DMS114 treated with DMSO at 0.1 percent for 48 hours (cell line): Measurements from ENCODE around the gene FAM120C.
A peak's percentile ranks its signal among the peaks of the same experiment; 100 is the strongest.

Source experiments
- DNase-seq: peaks from one replicate; lab custom pipeline; 2025; ENCODE audit not compliant: unreplicated experiment; lab: John Stamatoyannopoulos, UW

The FAM120C gene

DNA sequence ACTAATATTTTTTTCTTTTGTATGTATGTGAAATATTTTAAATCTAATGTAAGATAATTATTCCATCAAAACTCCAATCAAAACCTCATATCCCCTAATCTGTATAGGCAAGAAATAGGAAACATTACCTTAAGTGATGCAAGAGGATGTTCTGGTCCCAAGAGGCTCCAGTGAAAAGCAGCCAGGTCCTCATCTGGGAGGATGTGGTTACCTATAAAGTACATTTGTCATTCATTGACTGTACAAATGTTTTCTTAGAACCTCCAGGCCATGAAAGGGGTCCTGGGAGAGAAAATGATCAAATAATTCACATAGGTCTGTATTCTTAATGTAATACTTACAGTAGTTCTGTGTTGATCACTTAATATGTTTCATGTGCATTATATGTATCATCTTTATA lies 25.5 kb downstream of the FAM120C start:
- no peak for DNase-seq

DNA sequence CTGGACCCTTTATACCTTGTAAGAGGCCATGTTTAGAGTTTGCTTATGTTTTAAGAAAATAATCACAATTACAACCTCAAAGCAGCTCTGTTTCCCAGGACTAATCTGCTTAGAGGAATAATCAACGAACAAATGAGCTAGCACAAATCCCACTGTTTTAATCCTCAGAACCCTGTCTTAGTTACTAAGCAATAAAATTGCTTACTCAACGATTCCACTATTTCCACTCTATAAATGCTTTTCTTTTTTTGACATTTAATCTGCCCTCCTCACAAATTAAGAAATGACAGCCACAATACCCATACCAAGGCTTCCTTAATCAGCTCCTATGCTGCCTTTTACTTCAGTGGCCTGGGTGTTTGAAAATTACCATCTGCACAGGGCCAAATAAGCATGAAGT lies 48.8 kb downstream of the FAM120C start:
- no peak for DNase-seq

DNA sequence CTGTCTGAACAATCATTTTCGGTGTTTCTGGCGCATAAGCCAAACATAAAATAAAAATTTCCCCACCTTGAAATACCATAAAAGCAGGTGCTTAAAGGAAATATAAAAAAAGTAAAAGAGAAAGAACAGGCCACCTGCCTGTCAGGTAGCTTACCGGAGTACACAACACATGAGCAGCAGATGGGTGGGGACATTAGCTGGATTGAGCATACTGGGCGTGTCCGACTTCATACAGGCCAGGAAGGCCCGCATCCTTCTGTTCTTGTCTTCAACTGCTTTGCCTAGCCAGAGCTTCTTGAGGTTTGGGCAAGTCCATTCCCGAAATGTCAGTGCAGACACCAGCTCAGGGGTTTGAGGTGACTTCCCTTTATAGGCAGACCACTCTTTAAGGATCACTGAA lies 66.7 kb downstream of the FAM120C start:
- no peak for DNase-seq

DNA sequence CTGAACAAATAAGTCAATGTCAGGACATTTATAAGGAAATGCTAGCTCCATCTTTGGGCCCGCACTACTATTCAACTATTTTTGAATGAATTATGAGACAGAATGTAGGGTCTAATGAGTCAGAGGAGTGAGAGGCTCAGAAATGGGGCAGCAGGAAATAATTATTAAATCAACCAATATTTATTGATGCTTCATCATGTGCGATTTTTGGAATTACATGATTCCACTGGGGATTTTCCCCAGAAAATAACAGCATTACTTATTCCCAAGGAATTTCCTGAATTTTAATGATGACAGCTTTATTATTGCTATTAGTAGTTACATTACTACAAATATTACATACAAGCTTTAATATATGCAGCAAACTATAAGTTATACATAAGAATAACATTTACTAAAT lies 89.5 kb downstream of the FAM120C start:
- no peak for DNase-seq

DNA sequence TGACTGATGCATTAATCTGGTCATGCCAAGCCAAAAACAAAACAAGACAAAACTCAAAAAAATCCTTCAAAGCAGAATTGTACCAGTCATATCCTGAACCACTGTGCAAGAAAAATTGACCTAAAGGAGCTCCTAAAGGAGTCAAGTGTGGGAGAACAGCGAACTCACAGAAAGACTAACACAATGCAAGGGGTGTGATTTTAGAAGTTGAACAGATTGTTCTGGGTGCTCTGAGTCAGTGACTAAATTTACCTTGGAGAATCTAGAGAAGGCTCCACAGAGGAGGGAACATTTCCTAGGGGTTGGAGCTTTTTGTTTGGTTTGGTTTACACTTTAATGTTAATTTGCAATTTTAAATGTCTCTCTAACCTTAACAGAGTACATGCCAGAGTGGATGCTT lies 89.9 kb downstream of the FAM120C start:
- no peak for DNase-seq

DNA sequence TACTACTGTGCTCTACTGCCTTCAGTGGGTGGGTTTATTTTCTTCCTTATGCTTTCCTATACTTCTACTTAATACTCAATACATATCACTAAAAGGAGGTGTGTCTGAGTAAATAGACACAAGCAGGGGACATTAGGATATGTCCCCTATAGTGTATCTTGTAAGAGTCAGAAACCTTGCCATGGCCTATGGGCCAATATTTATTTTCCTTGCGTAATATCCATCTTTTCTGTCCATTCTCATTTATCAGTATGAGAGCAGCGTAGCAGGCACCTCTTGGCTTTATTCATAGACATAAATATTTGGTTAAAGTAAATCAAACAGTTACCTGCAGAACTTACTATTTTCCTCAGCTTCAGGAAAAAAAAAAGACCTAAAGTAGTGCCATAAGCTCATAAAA lies 92.2 kb downstream of the FAM120C start:
- DNase-seq: no peak

DNA sequence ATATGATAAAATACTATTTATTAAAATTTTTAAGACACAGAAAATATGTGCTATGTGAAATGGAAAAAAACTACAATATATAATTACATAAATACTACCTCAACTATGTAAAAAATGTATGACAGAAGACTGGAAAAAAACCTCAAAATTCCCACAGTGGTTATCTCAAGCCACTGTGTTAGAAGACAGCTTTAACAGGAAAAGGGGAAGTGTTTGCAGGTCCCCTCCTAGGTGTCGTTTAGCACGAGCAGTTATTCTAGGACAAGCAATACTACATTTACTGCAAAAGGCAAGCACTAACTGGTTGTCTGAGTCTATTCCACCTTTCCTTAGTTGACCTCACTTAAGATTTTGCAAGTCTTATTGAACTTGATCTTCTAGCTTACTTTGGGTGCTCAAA lies 93.9 kb downstream of the FAM120C start:
- no peak for DNase-seq

DNA sequence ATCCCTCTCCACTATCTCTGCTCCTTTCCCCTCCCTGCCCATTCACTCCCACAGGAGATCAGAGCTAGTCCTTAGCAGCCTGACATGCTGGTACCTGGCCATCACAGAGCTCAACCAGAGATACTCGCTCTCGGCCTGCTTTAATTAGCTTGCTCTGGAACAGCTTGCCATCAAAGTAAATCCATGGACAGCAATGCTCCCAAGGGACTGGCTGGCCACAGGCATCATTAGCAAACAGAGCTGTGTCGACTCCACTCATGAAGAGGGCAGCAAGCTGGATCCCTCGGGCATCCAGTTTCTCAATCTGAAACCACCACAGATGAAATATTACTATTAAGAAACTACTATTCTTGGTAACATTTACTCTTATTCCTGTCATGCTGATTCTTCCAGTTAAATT lies 95.4 kb downstream of the FAM120C start:
- no peak for DNase-seq

DNA sequence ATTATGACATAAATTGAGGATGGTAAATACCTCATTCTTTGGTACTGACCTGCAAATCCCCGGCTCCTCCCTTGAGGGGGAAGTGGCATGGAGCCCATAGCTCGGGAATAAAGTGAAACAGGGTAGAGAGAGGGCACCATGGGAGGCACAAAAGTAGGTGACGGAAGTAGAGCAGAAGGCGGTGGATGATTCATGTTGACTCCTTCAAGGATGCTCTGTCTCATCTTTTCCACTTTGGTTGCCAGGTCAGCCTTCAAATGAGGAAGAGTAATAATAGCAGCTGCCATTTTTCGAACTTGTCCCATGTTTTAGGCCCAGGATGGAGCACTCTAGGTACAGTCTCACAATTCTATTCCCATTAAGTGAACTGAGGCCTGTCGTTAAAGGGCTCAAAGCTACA lies 97.4 kb downstream of the FAM120C start:
- DNase-seq: no peak

DNA sequence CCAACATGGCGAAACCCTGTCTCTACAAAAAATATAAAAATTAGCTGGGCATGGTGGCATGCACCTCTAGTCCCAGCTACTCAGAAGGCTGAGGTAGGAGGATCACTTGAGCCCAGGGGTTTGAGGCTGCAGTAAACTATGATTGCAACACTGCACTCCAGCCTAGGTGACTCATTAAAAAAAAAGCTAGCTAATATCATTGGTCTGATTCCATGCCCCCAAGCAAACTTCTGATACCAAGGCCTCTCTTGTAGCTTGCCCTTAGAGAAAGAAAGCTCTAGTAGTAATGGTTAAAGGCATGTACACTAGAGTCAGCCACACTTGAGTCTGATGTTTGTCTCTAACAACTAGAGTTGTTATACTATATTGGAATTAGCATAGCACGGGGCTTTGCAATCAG lies 106.2 kb downstream of the FAM120C start:
- DNase-seq: no peak

DNA sequence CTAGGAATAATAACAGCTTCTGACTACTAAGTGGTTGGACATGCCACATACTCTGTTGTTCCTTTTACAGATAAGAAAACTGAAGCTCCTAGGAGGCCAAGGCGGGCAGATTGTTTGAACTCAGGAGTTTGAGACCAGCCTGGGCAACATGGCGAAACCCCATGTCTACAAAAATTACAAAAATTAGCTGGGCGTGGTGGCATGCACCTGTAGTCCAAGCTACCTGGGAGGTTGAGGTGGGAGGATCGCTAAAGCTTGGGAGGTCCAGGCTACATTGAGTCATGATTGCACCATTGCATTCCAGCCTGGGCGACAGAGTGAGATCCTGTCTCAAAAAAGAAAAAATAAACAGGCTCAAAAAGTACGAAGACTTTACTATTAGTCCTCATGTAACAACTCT lies 108.2 kb downstream of the FAM120C start:
- no peak for DNase-seq

DNA sequence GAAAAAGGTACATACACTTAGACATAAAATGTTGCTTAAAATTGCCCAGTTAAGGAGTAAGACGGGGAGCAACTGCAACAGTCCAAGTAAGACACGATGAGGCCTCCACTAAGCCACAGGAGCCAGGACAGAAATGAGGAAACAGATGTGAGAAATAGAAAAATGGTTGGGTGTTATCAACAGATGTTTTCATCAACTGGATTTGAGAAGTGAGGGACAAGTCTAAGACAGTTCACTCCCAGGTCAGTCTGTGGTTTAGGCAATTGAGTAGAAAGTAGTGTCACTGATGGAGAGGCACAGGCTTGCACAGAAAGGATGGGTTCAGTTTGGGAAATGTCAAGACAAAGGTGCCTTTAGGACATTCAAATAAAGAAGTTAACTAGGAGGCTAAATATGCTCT lies 115.3 kb downstream of the FAM120C start:
- DNase-seq: no peak

DNA sequence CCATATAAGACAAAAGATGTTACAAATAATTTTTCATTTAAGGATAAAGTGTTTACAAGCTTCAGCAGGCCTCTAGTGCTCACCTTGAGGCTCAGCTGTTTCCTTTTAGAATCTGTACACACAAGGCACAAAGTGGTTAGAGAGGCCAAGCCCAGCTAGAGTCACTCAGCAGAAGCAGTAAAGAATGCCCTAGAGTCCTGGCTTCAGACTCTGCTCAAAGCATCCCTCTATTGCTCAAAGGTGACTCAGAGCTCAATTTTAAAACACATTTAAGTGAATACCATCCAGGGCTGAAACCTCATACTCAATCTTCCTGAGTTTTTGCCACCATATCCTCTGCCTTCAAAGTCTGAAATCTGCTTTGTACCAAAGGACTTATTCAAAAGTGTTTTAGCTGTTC lies 116.2 kb downstream of the FAM120C start:
- no peak for DNase-seq

DNA sequence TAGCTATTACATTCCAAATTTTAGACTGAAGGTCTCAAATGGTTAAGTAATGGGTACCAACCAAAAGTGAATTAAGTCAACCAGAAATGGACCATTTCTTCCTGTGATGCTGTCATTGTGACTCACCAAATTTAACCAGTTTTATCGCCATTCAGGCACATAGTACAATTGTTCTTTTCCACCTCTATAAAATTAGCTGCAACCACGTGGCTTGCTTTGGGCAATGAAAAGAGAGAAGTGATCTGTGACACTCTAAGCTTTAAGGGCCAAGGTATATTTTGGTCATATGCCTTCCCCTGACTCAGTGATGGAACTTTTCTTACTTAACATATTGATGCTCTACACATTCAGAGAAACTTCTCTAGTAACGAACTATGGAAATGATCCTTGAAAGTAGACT lies 118.5 kb downstream of the FAM120C start:
- DNase-seq: no peak

DNA sequence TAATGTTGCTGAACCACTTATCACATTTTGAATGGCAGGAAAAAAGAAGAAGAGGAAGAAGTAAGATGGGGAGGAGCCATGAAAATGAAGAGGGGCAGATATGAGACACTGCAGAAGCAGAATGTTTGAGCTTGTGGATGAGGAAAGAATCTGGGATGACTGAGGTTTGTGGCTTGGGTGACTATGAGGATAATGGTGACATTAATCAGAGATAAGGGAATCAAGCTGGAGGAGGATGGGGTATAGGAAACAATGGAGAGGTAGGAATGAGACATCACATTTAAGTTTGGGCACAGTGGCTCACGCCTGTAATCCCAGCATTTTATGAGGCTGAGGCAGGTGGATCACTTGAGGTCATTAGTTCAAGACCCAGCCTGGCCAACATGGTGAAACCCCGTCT lies 119.7 kb downstream of the FAM120C start:
- DNase-seq: no peak

DNA sequence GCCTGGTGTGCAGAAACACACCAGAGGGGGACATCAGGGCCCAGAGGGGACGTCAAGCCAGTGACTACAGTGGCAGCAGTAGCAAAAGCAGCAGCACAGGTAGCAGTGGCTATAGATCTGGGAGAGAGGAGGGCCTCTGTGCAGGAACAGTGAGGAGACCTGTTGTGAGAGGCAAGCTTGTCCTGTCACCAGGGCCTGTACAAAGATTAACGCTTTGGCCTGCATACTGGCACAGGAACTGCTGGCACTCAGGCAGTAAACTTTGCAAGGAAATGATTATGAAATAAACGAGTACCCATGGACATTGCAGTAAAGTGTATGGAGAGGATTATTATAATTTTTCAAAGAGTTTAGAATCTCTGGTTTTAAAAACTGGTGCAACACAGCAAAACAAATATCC lies 133.3 kb downstream of the FAM120C start:
- no peak for DNase-seq

DNA sequence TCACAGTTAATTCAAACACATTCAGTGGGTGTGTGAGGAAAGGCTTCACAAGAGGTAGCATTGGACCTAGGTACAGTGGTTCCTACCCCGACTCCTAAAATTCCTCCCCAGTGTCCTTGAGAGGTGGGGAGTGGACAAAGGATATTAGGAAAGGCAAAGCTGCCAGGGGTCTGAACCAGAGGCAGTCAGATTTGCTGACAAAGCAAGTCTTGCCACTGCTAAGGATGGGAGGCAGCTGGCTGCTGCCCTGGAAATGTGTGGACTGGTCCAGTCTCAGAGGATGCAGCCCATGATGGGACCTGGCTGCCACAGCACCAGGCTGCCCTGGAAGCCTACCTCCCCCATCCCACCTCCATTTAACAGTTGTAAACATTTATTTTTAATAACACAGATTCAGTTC lies 134.6 kb downstream of the FAM120C start:
- no peak for DNase-seq

DNA sequence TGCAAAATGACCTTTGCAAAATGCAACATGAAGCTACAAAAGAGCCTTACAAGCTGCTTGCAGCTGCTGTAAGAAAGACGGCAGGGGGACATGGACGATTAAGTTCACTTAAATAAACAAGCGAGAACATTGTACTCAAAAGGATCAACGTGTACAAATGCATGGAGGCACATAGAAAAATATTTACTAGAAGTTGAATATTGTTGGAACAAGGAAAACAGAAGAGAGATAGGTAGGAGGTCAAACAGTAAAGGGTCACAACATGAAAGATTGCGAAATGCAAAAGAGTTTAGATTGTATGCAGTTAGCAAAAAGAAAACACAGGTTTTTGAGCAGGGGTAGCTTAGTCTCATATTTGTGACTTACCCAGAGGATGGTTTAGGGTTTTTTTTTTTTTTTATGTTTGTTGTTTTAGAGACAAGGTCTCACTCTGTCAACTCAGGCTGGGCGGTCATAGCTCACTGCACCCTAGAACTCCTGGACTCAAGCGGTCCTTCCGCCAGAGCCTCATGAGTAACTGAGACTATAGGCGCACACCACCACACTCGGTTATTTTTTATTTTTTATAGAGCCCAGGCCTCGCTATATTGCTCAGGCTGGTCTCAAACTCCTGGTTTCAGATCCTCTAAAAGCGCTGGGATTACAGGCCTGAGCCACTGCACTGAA lies 137.4 kb downstream of the FAM120C start:
- no peak for DNase-seq

DNA sequence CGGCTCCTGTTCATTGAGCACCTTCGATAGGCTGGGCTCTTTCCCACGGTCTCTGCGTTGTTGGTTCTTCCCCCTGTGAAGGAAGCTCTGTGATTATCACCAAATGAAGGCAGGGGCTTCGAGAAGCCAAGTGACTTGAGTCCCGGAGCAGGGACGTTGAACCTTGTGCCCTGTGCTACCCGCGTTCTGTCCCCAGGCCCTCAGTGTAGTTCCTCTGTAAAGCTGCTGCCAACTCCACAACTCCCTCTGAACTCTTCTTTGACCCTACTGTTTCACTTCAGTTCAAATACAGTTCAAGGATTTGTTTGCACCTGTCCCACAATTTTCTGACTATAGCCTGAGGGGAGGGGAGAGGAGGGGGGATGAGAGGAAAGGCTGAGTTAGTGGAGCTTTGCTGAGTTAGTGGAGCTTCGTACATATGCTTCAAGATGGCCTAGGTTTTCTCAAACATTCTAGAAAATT lies 138.1 kb downstream of the FAM120C start:
- DNase-seq: no peak

DNA sequence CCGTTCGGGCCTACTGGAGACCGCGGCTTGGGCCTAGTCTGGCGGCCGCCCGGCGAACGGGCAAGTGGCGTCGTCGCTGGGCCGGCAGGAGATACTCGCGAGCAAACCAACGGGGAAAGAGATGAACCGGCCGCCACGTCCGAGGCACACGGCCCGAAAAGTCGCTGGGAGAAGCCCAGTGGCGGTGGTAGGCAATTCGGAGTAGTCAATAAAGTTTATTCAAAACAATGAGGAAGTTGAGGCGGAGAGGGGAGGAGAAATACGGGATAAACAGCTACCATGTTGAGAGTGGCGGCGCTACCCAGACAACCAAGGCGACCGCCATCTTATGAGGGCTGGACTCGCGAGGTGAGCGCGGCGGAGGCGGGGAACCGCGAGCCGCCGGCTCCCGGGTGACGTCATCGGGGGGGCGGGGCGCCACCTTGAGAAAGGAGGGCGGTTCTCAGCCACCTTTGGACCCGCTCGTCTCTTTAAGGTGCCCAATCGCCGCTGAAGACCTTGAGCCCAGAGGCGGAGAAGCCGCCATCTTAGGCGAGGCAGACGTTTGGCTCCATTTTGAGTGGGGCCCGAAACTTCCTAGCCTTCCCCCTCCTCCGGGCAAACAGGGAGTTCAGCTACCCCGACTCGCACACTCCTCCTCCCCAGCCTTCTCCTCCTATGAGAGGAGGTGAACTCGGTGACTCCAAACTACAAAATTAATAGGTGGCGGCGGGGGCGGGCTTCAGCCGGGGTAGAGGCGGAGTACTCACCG lies 138.8 kb downstream of the FAM120C start, which contains the start of gene PHF8:
PHF8 (minus strand) TSS at position 348 of the 751 bp plus-strand sequence. CDS start 1,745 bp downstream, outside the sequence.
- peak; percentile 92 for DNase-seq

DNA sequence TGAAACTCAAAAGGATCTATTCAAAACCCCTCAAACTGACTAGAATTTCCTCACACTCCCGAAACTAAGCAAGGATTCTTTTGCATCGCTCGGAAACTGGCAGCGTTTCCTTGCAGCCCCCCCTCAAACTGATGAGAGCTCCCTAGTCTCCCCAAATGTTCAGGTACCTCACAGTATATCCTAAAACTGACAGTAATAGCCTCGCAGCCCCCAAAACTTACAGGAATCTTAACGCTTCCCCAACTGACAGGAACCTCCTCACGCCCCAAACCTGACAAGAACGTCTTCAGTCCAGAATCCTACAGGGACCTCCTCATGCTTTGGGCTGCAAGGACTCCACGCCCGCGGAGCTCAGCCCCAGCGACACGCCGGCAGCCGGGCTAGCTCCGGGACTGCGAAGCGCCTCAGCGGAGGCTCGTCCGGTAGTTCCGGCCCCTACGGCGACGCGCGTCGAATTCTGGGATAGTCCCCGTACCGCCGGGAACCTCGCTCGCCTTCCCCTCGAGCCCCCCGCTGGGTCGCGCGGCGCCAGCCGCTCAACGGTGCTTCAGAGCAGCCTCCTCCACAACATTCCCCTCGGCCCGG lies 139.4 kb downstream of the FAM120C start:
- DNase-seq: no peak

DNA sequence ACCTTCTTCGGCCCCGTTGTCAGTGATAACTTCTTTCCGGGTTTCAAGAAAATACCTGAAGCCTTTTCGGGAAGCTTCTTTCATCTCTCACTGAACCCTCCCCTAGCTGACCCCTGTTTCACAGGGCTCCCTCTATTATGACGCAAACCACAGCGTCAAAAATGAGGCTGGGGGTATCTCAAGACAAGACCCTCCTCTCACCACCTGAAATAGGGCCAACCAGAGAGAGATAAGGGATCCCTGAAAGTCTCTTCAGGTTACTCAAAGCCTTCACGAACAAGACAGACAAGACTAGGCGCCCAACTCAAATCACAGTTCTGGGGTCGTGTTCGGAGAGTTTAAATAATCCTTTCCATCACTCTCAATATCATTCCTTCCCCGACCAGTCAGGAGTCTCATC lies 140.0 kb downstream of the FAM120C start:
- DNase-seq: no peak
